Astrocyte (in vitro differentiated cells and primary cell): ENCODE data around the gene PALMD.

Experiments
- EZH2 ChIP-seq: IDR thresholded peaks from 2 replicates; pipeline ENCODE4 v1.6.1; 2012; ENCODE audit warnings: mild to moderate bottlenecking, low read length, inconsistent platforms; ENCODE audit not compliant: insufficient read depth
- TF ChIP-seq, protein P1 (sequence below): IDR thresholded peaks from 2 replicates; pipeline ENCODE4 v1.5.1; 2011; ENCODE audit warnings: low read depth, mild to moderate bottlenecking, inconsistent platforms, low read length, moderate library complexity; ENCODE audit not compliant: insufficient read depth

DNA sequence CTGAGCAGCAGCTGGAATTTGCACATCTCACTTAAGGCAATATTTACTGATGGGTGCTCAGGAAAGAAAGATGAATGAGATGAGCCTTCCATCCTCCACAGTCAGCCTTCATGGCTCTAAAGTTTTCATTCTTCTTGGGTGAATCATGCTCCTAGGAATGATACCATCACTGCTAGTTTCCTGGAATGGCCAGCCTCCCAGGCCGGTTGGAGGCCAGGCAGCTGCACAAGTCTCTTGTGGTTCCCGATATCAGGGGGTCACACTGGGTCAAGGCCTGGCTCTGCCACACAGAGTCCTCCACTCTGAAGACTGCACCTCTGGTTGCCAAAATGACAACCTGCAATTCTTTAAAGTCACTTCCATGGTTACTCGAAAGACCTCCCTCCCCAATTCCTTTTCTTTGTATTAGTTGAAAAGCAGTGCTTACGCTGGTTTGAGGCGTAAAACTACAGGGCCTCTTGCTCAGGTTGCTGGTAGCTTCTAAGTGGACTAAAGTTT is 46.2 kb upstream of the PALMD start:
- TF ChIP-seq, protein P1, sequence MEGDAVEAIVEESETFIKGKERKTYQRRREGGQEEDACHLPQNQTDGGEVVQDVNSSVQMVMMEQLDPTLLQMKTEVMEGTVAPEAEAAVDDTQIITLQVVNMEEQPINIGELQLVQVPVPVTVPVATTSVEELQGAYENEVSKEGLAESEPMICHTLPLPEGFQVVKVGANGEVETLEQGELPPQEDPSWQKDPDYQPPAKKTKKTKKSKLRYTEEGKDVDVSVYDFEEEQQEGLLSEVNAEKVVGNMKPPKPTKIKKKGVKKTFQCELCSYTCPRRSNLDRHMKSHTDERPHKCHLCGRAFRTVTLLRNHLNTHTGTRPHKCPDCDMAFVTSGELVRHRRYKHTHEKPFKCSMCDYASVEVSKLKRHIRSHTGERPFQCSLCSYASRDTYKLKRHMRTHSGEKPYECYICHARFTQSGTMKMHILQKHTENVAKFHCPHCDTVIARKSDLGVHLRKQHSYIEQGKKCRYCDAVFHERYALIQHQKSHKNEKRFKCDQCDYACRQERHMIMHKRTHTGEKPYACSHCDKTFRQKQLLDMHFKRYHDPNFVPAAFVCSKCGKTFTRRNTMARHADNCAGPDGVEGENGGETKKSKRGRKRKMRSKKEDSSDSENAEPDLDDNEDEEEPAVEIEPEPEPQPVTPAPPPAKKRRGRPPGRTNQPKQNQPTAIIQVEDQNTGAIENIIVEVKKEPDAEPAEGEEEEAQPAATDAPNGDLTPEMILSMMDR: no peak
- no peak for TF ChIP-seq EZH2
